Activated B cell treated with CpG ODN at 0.5 μM for 24 hours (primary cell): ENCODE results near the gene PSMD13. TPM values are rescaled to one million over a fixed set of nuclear protein-coding genes. Genes with fewer than 3 reads are reported as not detected.

Experiments
- ATAC-seq: fragments of 200-7000 bp; cut with Tn5 transposase; one replicate; pipeline ENCODE4 v1.10.0; 2021; ENCODE audit warnings: low read depth, mild to moderate bottlenecking, moderate library complexity
- CTCF ChIA-PET: fragments of 350-600 bp; sonication (Branson Sonifier 250); formaldehyde crosslinking; loops from one replicate; lab custom pipeline; 2021; ENCODE audit warnings: antibody characterized with exemption; lab: Charles Lee
- POLR2A ChIA-PET: fragments of 350-600 bp; sonication (Branson Sonifier 250); formaldehyde crosslinking; loops from one replicate; lab custom pipeline; 2021; ENCODE audit warnings: antibody characterized with exemption; lab: Charles Lee
- DNase-seq: peaks from one replicate; pipeline ENCODE4 v3.0.0; 2022
- H3K27ac Mint-ChIP-seq: one replicate; pipeline ENCODE4 v1.8.0; 2020; ENCODE audit warnings: mixed read lengths
- H3K27me3 Mint-ChIP-seq: one replicate; pipeline ENCODE4 v1.8.0; 2021; ENCODE audit warnings: mixed read lengths
- H3K36me3 Mint-ChIP-seq: one replicate; pipeline ENCODE4 v1.8.0; 2021; ENCODE audit warnings: low read depth, mixed read lengths
- H3K4me1 Mint-ChIP-seq: one replicate; pipeline ENCODE4 v1.8.0; 2021; ENCODE audit warnings: mixed read lengths
- H3K4me3 Mint-ChIP-seq: one replicate; pipeline ENCODE4 v1.8.0; 2020; ENCODE audit warnings: mild to moderate bottlenecking, mixed read lengths
- H3K9me3 Mint-ChIP-seq: one replicate; pipeline ENCODE4 v1.8.0; 2020; ENCODE audit warnings: mixed read lengths
- intact Hi-C: fragments of 100-400 bp; cut with micrococcal nuclease; formaldehyde crosslinking; loops from one replicate; pipeline ENCODE4 v1.15.1; 2024
- total RNA-seq: library from RNA; stranded (reverse); gene quantifications from 2 replicates; pipeline ENCODE4 v1.2.3, GENCODE V29; 2022
- TF ChIP-seq, protein P1 (sequence below): fragments of 200-600 bp; IDR thresholded peaks from one replicate; pipeline ENCODE4 v1.8.0; 2022; ENCODE audit warnings: antibody characterized with exemption, mild to moderate bottlenecking

Gene PSMD13
- total RNA-seq, 1 donor from 2014 or later: 149 TPM

DNA sequence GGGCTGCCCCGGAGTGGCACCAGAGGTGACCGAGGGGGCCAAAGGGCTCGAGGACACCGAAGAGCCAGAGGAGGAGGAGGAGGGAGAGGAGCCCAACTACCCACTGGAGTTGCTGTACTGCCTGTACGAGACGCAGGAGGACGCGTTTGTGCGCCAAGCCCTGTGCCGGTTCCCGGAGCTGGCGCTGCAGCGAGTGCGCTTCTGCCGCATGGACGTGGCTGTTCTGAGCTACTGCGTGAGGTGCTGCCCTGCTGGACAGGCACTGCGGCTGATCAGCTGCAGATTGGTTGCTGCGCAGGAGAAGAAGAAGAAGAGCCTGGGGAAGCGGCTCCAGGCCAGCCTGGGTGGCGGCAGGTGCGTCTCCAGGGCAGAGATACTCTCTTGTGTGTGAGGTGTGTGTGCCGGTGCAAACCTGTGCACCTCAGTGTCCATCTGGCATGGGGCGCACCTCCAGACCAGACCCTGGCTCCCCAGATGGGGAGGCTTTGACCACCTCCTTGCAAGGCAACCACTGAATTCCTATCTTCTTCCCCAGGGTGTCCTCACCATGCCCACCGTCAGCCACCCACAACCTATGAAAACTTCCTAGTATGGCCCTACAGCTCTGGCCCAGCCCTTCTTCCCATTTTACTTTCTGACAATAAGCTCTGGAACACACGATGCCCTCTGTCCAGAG is 44.8 kb downstream of the PSMD13 start:
- H3K36me3 Mint-ChIP-seq: no peaks in the 10 kb centered on the region
- intact Hi-C loops: no loop called here
- peaks cover 26% of the 10 kb centered on the region for H3K27me3 Mint-ChIP-seq
- ChIA-PET CTCF (interaction anchor here (1.1 to 3.5 kb wide), 2 partner anchors 24 to 30 kb away, joined by 3 to 21 read pairs; no protein-coding TSS in a partner anchor), POLR2A (interaction anchor here (0.7 to 6.5 kb wide), 6 partner anchors 9 to 74 kb away, joined by 3 to 74 read pairs (median 9); partner anchors contain the start of genes BET1L, IFITM5, PGGHG and RIC8A)
- DNase-seq (no peak), ATAC-seq (no peak)
- H3K9me3 Mint-ChIP-seq: peaks cover 2% of the 10 kb centered on the region
- H3K4me3 Mint-ChIP-seq: peak overlapping the region; percentile 71
- H3K4me1 Mint-ChIP-seq: peaks cover 26% of the 10 kb centered on the region
- H3K27ac Mint-ChIP-seq: no peak overlapping the region
- TF ChIP-seq, protein P1, sequence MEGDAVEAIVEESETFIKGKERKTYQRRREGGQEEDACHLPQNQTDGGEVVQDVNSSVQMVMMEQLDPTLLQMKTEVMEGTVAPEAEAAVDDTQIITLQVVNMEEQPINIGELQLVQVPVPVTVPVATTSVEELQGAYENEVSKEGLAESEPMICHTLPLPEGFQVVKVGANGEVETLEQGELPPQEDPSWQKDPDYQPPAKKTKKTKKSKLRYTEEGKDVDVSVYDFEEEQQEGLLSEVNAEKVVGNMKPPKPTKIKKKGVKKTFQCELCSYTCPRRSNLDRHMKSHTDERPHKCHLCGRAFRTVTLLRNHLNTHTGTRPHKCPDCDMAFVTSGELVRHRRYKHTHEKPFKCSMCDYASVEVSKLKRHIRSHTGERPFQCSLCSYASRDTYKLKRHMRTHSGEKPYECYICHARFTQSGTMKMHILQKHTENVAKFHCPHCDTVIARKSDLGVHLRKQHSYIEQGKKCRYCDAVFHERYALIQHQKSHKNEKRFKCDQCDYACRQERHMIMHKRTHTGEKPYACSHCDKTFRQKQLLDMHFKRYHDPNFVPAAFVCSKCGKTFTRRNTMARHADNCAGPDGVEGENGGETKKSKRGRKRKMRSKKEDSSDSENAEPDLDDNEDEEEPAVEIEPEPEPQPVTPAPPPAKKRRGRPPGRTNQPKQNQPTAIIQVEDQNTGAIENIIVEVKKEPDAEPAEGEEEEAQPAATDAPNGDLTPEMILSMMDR: no peak

DNA sequence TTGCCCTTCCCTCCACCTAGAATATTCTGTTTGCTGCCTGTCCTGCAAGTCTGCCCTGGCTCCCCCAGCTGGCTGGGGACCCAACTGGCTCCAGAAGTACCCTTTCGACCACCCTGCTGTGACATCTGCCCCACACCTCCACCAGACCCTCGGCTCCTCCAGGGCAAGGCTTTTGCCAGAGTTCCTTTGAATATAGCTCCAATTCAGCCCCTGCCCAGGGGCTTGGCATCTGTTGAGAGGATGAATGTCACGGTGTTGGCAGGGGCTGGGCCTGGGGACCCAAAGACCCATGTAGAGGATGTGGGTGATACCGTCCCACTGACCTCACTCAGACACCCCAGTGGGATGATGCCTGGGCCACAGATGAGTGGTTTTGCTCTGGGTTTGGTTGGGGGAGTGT is 45.4 kb downstream of the PSMD13 start:
- TF ChIP-seq, protein P1: no peak
- peaks cover 29% of the 10 kb centered on the region for H3K27me3 Mint-ChIP-seq
- no peak for DNase-seq
- H3K9me3 Mint-ChIP-seq: no peaks in the 10 kb centered on the region
- no peak overlapping the region for H3K27ac Mint-ChIP-seq
- ChIA-PET POLR2A (interaction anchor here (1.1 to 6.5 kb wide), 3 partner anchors 15 to 45 kb away, joined by 3 to 74 read pairs (median 7); partner anchors contain the start of genes IFITM5 and PSMD13), CTCF (interaction anchor here (1.1 to 3.5 kb wide), 2 partner anchors 25 to 31 kb away, joined by 3 to 21 read pairs; no protein-coding TSS in a partner anchor)
- H3K4me1 Mint-ChIP-seq: peaks cover 29% of the 10 kb centered on the region
- intact Hi-C loops: no loop called here
- H3K4me3 Mint-ChIP-seq: peak overlapping the region; percentile 13
- ATAC-seq: no peak
- H3K36me3 Mint-ChIP-seq: no peaks in the 10 kb centered on the region

DNA sequence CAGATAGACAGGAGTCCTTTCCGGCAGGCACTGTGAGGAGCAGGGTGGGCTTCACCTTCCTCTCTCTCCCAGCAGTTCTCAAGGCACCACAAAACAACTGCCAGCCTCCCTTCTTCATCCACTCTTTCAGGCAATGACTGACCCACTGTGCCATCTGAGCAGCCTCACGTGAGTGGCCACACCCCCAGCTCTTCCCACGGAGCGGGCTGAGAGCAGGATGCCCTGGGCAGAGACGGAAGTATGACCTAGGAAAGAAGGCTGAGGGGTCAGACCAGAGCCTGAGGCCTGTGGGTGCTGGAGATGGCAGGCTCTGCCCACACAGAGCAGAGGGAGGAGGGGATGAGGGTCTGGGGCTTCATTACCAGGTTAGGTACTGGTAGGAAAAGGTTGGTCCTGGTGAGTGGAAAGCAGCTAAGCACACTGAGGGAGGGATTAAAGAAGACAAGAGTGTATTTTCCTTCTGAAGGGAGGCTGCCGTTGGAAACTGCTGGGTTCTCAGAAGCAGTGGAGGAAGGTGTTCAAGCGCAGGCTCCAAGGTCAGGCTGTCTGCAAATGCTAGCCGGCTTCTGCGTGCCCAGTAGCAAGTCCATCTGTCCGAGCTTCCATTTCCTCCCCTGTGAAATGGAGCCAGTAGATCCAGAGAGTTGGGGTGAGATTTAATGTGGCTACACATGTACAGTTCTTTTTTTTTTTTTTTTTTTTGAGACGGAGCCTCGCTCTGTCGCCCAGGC is 46.0 kb downstream of the PSMD13 start:
- Mint-ChIP-seq H3K9me3 (no peaks in the 10 kb centered on the region), H3K27ac (no peak overlapping the region), H3K4me1 (peaks cover 31% of the 10 kb centered on the region), H3K36me3 (no peaks in the 10 kb centered on the region), H3K27me3 (peaks cover 30% of the 10 kb centered on the region), H3K4me3 (no peak overlapping the region)
- DNase-seq (no peak), ATAC-seq (no peak)
- TF ChIP-seq, protein P1: no peak
- intact Hi-C loops: no loop called here
- ChIA-PET CTCF (interaction anchor here (1.1 kb wide), 1 partner anchor 25 kb away, joined by 3 read pairs; no protein-coding TSS in a partner anchor), POLR2A (interaction anchor here (1.2 to 6.5 kb wide), 2 partner anchors 16 to 46 kb away, joined by 7 to 74 read pairs; partner anchors contain the start of gene PSMD13)

DNA sequence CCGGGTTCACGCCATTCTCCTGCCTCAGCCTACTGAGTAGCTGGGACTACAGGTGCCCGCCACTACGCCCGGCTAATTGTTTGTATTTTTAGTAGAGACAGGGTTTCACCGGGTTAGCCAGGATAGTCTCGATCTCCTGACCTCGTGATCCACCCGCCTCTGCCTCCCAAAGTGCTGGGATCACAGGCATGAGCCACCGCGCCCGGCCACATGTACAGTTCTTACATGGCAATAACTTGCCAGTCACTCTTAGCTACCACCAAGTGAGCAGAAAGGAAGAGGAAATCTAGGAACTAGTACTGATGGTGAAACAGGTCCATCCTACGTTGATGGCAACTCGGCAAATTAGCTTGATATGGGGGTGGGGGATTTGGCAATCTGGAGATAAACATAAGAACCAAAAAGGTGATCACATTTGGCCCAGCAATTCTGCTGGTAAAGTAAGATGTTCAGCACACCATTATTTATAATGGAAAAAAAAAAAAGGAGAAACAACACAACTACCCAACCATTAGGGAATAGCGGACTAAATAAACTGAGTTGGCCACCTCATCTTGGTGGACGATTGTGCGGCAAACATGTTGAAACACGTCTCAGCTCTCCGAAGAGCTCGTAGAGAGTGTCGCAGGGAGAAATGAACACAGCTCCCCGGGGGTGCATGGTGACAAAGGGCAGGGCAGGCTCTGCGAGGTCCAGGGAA is 46.8 kb downstream of the PSMD13 start:
- peaks cover 37% of the 10 kb centered on the region for H3K4me1 Mint-ChIP-seq

More for the DNA sequence above, 46.8 kb downstream of the PSMD13 start:
- TF ChIP-seq, protein P1: no peak
- Mint-ChIP-seq H3K4me3 (no peak overlapping the region), H3K36me3 (peaks cover 1% of the 10 kb centered on the region), H3K27ac (no peak overlapping the region), H3K27me3 (peaks cover 30% of the 10 kb centered on the region), H3K9me3 (no peaks in the 10 kb centered on the region)
- no peak for DNase-seq
- no peak for ATAC-seq
- CTCF ChIA-PET: no interaction called here
- POLR2A ChIA-PET: interaction anchor here (1.0 to 6.5 kb wide), 4 partner anchors 9 to 47 kb away, joined by 3 to 74 read pairs (median 6); partner anchors contain the start of gene PSMD13
- intact Hi-C loops: no loop called here
